Lower leg skin (tissue), 4 donors: Measurements from ENCODE around the gene LGALS7. TPM values are rescaled to one million over a fixed set of nuclear protein-coding genes. Genes with fewer than 3 reads are reported as not detected.
"Not testable (repeated sequence)": the region's sequence is repeated elsewhere in the genome, so short reads cannot be mapped to it uniquely, and the experiment has no call there.

Source experiments
- DNase-seq, 2 donors: peaks; one replicate each; pipeline ENCODE4 v3.0.0-alpha.2; 2019; ENCODE audit warnings: low spot score in 2 of 2
- H3K4me3 ChIP-seq: fragments of 200-600 bp; sonication (generic); 2 replicates; pipeline ENCODE4 v1.5.1; 2017; ENCODE audit warnings: mild to moderate bottlenecking, low read depth; ENCODE audit not compliant: poor library complexity, severe bottlenecking
- CTCF ChIP-seq, 3 donors: fragments of 450-650 bp; IDR thresholded peaks; one replicate each; pipeline ENCODE4 v1.5.1; 2016; ENCODE audit warnings: antibody characterized with exemption in 3 of 3, mild to moderate bottlenecking in 3 of 3, moderate library complexity in 2 of 3
- POLR2A ChIP-seq, 2 donors: fragments of 450-650 bp; IDR thresholded peaks; one replicate each; pipeline ENCODE4 v1.6.1; 2016 to 2017; ENCODE audit warnings: antibody characterized with exemption in 2 of 2, mild to moderate bottlenecking in 1 of 2, moderate library complexity in 1 of 2
- WGBS, 2 donors: methylation state at CpG; one replicate each; pipeline ENCODE4 v1.1.5; 2018; 5-methylcytosine and 5-hydroxymethylcytosine counted together
- intact Hi-C: fragments of 100-400 bp; cut with DNase I; formaldehyde crosslinking; loops from one replicate; pipeline ENCODE4 v1.15.0; 2023; ENCODE audit warnings: low total_unique reads
- total RNA-seq, 4 donors: library from RNA; depleted of rRNA; stranded (reverse); fragments of >200 nt; gene quantifications; one replicate each; pipeline ENCODE4 v1.1.0, GENCODE V29; 2016

The LGALS7 gene
- total RNA-seq, 4 donors from 2014 or later = 36.0 to 1,062 (median 348) TPM

GRCh38 chr19:38793671-38794070, 20.4 kb upstream of the LGALS7 start:
- no peak for TF ChIP-seq POLR2A (IDR thresholded peaks at IDR 0.05)
- no peak for TF ChIP-seq CTCF (IDR thresholded peaks at IDR 0.05)
- WGBS, 2 donors = 65 to 77% methylated on average over 5 of the region's 5 CpGs
- DNase-seq = no peak
- intact Hi-C loops = no loop called here
- no peak overlapping the region for H3K4me3 ChIP-seq

DNA sequence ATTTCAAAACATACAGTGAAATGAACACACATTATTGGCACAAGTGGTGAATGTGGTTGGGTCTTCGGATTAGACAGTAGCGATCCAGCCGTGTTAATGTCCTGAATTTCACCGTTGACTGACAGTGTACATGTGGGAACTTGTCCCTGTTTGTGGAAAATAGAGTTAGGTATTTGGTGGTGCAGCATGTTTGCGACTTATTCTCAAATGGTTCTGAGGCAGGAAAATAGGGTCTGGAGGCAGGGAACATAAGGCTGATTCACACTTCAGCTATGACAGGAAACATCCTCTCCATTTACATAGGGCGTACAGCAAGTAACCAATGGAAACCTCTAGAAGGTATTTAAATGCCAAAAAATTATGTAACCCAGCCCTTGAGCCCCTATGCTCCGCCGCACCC, 19.9 kb upstream of the LGALS7 start:
- no peak for DNase-seq
- TF ChIP-seq POLR2A (IDR thresholded peaks at IDR 0.05) = no peak
- TF ChIP-seq CTCF (IDR thresholded peaks at IDR 0.05) = no peak
- intact Hi-C loops = no loop called here
- H3K4me3 ChIP-seq = no peak overlapping the region
- 34 to 43% methylated on average over 8 of the region's 8 CpGs for WGBS, 2 donors

- H3K4me3 ChIP-seq = no peak overlapping the region
- DNase-seq = peak in 1 of 2 donors; percentile 92
- TF ChIP-seq POLR2A (IDR thresholded peaks at IDR 0.05) (no peak), CTCF (IDR thresholded peaks at IDR 0.05) (no peak)
- intact Hi-C loops = no loop called here
- WGBS, 2 donors = 11 to 18% methylated on average over 15 to 31 of the region's 71 CpGs
Measured at GRCh38 chr19:38792250-38793111, 19.2 kb upstream of the LGALS7 start.

DNA sequence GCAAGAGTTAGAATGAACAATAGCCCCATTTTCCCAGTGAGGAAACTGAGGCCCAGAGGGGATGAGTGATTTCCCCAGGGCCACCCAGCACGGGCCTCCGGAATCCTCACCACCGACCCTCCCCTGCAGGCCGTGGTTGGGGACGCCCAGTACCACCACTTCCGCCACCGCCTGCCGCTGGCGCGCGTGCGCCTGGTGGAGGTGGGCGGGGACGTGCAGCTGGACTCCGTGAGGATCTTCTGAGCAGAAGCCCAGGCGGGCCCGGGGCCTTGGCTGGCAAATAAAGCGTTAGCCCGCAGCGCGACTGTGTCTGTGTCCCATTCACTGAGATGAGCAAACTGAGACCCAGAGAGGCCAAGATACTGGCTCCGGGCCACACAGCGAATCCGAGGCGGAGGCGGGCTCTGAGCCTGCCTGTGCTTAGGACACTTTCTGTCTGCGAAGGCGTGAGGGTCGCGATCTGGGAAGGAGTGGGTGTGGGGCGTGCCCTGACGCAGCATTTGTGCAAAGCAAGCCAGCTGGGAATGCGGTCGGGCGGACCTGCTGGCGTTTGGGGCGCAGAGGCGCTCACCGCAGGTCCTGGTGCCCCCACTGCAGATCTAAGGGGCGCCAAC, 18.2 kb upstream of the LGALS7 start:
- DNase-seq, intact Hi-C loops, H3K4me3 ChIP-seq: not testable (repeated sequence)
- no CpG with 5 or more reads among the region's 40 CpGs for WGBS, 2 donors

DNA sequence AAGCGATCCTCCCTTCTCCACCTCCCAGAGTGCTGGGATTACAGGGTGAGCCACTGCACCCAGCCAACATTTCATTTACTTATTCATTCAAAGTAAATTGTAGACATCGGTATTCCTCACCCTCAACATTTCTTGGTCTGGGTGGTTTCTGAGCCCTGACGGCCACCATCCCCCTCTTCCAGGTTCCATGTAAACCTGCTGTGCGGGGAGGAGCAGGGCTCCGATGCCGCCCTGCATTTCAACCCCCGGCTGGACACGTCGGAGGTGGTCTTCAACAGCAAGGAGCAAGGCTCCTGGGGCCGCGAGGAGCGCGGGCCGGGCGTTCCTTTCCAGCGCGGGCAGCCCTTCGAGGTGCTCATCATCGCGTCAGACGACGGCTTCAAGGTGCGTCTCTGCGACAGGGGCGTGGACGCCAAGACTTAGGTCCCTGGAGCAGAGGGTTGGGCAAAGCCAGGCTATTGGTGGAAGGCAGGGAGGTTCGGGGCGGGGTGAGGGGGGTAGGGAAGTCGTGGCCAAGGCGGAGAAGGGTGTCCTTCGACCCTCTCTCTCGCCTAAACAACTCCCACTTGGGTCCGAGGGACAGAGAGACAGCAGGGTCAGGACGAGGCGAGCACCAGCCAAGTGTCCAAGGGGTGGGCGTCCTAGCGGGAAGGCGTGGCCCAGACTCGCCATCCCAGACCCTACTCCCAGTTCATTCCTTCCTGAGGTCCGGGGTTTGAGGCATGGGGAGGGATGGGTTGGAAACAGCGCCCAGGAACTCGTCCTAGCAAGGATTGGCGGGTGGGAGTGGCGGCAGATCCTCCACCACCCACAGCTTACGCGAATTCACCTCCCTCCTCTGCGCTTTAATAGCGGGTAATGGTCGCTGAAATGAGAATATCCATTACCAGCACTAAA, 17.4 kb upstream of the LGALS7 start:
- WGBS, 2 donors = 45% methylated on average over 10 of the region's 49 CpGs; no CpG with 5 or more reads in 1 of the 2 donors
- DNase-seq, intact Hi-C loops: not testable (repeated sequence)

DNA sequence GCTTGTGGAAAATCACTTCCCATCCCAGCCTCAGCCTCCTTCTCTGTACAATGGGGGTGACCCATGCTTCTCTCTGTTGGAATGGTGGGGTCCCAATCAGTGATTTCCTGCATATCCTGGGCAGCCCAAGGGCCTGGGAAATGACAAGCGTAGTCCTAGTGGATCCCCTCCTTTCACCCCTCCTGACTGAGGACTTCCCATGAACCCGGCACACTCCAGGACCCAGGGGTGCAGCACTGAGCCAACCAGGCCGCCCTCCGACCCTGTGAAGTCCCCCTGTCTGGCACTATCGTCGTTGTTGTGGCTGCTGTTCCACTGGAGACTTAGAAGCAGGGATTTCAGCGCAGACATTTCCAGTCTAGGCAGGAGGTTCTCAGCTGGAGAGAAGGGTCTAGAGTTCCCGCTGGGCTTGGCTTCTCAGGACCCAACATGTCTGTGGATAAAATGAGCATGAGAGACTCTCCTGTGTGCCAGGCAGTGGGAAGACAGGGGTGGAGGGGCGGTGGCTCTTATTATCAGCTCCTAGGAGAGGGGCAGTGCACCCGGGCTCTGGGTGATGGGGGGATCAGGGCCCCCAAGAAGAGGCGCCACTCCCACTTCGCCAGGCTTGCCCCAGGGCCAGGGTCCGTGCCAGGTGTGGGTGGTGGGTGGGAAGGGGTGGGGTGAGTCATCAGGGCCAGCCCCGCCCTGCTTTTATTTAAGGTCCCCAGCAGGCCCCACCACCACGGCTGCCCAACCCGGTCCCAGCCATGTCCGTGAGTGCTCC, 15.3 kb upstream of the LGALS7 start, which contains the start of gene LGALS7B:
TSS of gene LGALS7B (plus strand) at position 723 of the 766 bp plus-strand sequence. CDS start at position 750, 27 bp downstream.
- TF ChIP-seq CTCF (IDR thresholded peaks at IDR 0.05) (no peak), POLR2A (IDR thresholded peaks at IDR 0.05) (no peak)
- H3K4me3 ChIP-seq = no peak within 1 kb of the TSS
- intact Hi-C loops = no loop called here
- 45 to 49% methylated on average over 11 to 12 of the region's 17 CpGs for WGBS, 2 donors
- DNase-seq = no peak

More for the DNA sequence above, 17.4 kb upstream of the LGALS7 start:
- not testable (repeated sequence) for H3K4me3 ChIP-seq
